Measurements from ENCODE around the gene PXDN. TPM values are rescaled to one million over a fixed set of nuclear protein-coding genes. Genes with fewer than 3 reads are reported as not detected.
"Not testable (repeated sequence)": the region's sequence is repeated elsewhere in the genome, so short reads cannot be mapped to it uniquely, and the experiment has no call there.

PXDN gene
- total RNA-seq, 1 experiment from 2014 or later, result 102 TPM

DNA sequence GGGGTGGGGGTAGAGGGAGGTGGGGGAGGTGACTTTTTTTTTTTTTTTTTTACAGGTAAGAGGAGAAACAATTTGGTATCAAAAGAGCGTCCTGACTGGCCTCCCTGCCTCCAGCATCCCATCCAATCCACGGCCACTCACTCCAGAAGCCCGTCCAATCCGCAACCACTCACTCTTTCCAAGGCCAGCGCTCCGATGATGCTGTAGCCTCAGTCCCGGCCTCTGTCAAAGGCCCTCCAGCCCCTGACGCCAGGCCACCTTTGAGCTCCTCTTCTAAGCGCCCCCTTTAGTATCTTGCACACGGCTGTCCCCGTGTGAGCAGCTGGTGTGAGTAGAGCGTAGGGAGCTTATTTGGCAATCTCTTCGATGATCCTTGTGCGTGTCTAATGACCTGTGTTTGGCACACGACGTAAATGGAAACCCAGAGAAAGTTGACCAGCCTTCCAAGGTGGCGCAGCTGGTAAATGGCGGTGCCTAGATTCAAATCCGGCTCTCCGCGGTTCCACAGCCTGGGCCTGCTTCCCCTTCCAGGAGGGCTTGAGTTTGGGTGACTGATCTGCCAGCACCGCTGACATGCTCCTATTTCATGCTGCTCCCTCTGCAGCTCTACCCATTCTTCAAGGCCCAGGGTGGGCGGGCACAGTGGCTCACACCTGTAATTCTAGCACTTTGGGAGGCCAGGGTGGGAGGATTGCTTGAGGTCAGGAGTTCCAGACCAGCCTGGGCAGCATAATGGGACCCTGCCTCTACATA is 23.8 kb upstream of the PXDN start:
- Histone ChIP-seq H3K4me3 (ENCODE audit: insufficient read depth, low read depth, low read length) (no peak overlapping the region), H3K27me3 (ENCODE audit: control insufficient read depth, insufficient read depth, low read length) (no peaks in the 10 kb centered on the region), H3K36me3 (replicated peaks; ENCODE audit: control insufficient read depth, insufficient read depth, low read length) (no peaks in the 10 kb centered on the region)
- peak; percentile 45 for DNase-seq

DNA sequence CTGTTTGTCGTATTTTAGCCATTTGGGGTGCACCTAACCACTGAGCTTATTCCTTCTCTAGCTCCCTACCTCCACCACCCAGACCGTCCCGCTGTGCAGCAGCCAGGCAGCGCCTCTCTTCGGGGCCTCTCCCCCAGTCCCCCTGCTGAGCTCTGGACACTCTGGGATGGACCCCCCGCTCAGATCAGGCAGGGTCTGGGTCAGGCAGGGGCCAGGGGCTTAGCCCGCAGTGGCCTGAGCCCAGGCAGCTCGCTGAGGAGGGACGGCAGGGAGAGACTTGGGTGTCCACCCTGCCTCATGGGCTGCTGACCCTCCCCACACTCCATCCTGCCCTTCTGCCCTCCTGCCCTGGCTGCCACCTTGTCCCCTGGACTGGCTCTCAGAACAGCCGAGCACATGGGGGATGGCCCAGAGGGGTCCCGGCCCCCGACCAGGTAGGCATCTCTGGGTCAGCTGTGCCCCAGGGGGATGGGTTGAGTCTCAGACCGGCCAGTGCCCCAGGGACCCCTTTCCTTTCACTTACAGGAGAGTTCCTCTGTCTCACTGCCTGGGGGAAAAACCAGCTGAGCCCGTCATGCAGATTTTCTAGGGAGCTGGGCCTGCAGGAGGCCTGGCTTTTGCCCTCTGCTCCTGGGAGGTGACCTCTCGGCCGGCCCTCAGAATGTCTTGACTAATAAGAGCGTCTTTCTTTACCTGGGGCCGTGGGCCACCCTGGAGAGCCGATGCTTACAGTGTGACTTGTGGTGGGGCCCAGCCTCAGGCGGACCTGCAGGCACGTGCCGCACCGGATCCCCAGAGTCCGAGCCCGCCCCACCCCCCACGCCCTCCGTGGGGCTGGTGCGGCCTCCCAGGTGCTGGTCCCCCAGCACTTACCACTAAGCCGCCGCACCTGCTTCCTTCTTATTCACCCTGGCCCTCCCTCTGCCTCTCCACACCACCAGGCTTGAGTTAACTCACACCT is 22.8 kb upstream of the PXDN start:
- peak; percentile 76 for DNase-seq
- Histone ChIP-seq H3K36me3 (replicated peaks; ENCODE audit: control insufficient read depth, insufficient read depth, low read length) (no peaks in the 10 kb centered on the region), H3K27me3 (ENCODE audit: control insufficient read depth, insufficient read depth, low read length) (no peaks in the 10 kb centered on the region), H3K4me3 (ENCODE audit: insufficient read depth, low read depth, low read length) (no peak overlapping the region)

- no peaks in the 10 kb centered on the region for H3K27me3 ChIP-seq (ENCODE audit: control insufficient read depth, insufficient read depth, low read length)
- H3K4me3 ChIP-seq (ENCODE audit: insufficient read depth, low read depth, low read length), result no peak overlapping the region
- DNase-seq, result peak; percentile 78
- H3K36me3 ChIP-seq (replicated peaks; ENCODE audit: control insufficient read depth, insufficient read depth, low read length), result no peaks in the 10 kb centered on the region
Measured at GRCh38 chr2:1766425-1766824, 22.1 kb upstream of the PXDN start.

DNA sequence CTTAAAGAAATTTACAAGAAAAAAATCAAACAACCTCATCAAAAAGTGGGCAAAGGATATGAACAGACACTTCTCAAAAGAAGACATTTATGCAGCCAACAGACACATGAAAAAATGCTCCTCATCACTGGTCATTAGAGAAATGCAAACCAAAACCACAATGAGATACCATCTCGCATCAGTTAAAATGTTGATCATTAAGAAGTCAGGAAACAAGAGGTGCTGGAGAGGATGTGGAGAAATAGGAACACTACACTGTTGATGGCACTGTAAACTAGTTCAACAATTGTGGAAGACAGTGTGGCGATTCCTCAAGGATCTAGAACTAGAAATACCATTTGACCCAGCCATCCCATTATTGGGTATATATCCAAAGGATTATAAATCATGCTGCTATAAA is 20.9 kb upstream of the PXDN start:
- not testable (repeated sequence) for H3K27me3 ChIP-seq (ENCODE audit: control insufficient read depth, insufficient read depth, low read length); H3K4me3 ChIP-seq (ENCODE audit: insufficient read depth, low read depth, low read length)

GRCh38 chr2:1759611-1759930 is 15.3 kb upstream of the PXDN start:
- Histone ChIP-seq H3K36me3 (replicated peaks; ENCODE audit: control insufficient read depth, insufficient read depth, low read length) (no peaks in the 10 kb centered on the region), H3K27me3 (ENCODE audit: control insufficient read depth, insufficient read depth, low read length) (no peaks in the 10 kb centered on the region), H3K4me3 (ENCODE audit: insufficient read depth, low read depth, low read length) (no peak overlapping the region)
- DNase-seq, result peak; percentile 15

More for the DNA sequence above, 20.9 kb upstream of the PXDN start:
- H3K36me3 ChIP-seq (replicated peaks; ENCODE audit: control insufficient read depth, insufficient read depth, low read length); DNase-seq: not testable (repeated sequence)

- peak; percentile 25 for DNase-seq
- no peaks in the 10 kb centered on the region for H3K36me3 ChIP-seq (replicated peaks; ENCODE audit: control insufficient read depth, insufficient read depth, low read length)
- no peaks in the 10 kb centered on the region for H3K27me3 ChIP-seq (ENCODE audit: control insufficient read depth, insufficient read depth, low read length)
- no peak overlapping the region for H3K4me3 ChIP-seq (ENCODE audit: insufficient read depth, low read depth, low read length)
Measured at GRCh38 chr2:1758774-1759610, 14.7 kb upstream of the PXDN start.

DNA sequence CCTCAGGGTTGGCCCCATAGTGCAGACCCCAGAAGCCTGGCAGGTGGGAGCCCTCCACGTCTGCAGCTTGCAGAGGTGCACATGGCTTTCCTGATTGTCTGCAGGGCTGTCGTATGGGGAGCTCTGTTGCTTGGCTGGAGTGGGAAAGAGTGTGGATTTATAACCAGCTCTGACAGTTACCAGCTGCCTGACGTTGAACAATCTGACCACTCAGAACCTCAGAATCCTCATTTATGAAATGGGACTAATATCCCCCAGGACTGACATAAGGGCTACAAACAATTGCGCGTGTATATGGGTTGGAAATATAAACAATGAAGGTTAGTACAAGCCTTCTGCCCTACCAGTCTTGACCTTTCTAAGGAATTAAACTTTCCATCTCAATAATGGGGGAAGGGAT is 13.9 kb upstream of the PXDN start:
- H3K27me3 ChIP-seq (ENCODE audit: control insufficient read depth, insufficient read depth, low read length), result no peaks in the 10 kb centered on the region

GRCh38 chr2:1757567-1757966 is 13.3 kb upstream of the PXDN start:
- DNase-seq, result peak; percentile 22
- H3K27me3 ChIP-seq (ENCODE audit: control insufficient read depth, insufficient read depth, low read length), result no peaks in the 10 kb centered on the region
- no peak overlapping the region for H3K4me3 ChIP-seq (ENCODE audit: insufficient read depth, low read depth, low read length)
- no peaks in the 10 kb centered on the region for H3K36me3 ChIP-seq (replicated peaks; ENCODE audit: control insufficient read depth, insufficient read depth, low read length)

More for the DNA sequence above, 13.9 kb upstream of the PXDN start:
- Histone ChIP-seq H3K4me3 (ENCODE audit: insufficient read depth, low read depth, low read length) (no peak overlapping the region), H3K36me3 (replicated peaks; ENCODE audit: control insufficient read depth, insufficient read depth, low read length) (no peaks in the 10 kb centered on the region)
- peak; percentile 15 for DNase-seq

- H3K27me3 ChIP-seq (ENCODE audit: control insufficient read depth, insufficient read depth, low read length); DNase-seq; H3K4me3 ChIP-seq (ENCODE audit: insufficient read depth, low read depth, low read length); H3K36me3 ChIP-seq (replicated peaks; ENCODE audit: control insufficient read depth, insufficient read depth, low read length): not testable (repeated sequence)
Measured at GRCh38 chr2:1757146-1757545, 12.8 kb upstream of the PXDN start.

- DNase-seq, result no peak
- H3K27me3 ChIP-seq (ENCODE audit: control insufficient read depth, insufficient read depth, low read length), result no peaks in the 10 kb centered on the region
- H3K4me3 ChIP-seq (ENCODE audit: insufficient read depth, low read depth, low read length), result no peak overlapping the region
- H3K36me3 ChIP-seq (replicated peaks; ENCODE audit: control insufficient read depth, insufficient read depth, low read length), result no peaks in the 10 kb centered on the region
Measured at GRCh38 chr2:1756456-1756855, 12.1 kb upstream of the PXDN start.

DNA sequence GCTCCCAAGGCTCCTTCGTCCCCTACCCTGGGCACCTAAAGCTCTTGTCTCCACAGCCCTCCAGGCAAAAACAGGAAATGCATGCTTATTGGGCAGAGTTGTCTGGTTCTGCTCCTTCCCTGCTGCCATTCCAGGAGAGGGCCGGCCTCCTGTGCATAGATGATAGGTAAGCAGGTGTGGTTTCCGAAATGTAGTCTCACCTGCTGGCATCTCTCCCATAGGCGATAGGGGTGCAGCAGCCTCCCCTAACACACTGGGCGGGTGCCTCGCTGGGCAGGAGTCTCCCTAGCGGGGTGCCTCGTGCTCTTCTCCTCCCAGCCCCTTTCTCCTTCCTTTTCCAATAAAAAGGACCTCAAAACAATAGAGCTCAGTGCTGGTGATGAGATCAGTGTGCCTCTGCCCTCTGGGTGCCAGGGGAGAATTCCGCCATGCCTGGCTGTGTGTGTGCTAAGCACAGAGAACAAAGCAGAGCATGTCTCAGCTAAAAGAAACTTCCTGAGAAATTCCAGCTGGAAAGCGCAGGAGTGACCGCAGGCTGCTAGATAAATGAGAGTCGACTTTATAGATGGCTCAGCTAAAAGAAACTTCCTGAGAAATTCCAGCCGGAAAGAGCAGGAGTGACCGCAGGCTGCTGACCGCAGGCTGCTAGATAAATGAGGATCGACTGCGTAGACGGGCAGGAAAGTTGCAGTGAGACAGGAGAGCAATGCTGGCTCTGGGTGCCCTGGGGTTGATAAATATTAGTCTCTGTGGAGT is 11.3 kb upstream of the PXDN start:
- DNase-seq, result peak; percentile 9
- Histone ChIP-seq H3K36me3 (replicated peaks; ENCODE audit: control insufficient read depth, insufficient read depth, low read length) (no peaks in the 10 kb centered on the region), H3K27me3 (ENCODE audit: control insufficient read depth, insufficient read depth, low read length) (no peaks in the 10 kb centered on the region), H3K4me3 (ENCODE audit: insufficient read depth, low read depth, low read length) (no peak overlapping the region)

DNA sequence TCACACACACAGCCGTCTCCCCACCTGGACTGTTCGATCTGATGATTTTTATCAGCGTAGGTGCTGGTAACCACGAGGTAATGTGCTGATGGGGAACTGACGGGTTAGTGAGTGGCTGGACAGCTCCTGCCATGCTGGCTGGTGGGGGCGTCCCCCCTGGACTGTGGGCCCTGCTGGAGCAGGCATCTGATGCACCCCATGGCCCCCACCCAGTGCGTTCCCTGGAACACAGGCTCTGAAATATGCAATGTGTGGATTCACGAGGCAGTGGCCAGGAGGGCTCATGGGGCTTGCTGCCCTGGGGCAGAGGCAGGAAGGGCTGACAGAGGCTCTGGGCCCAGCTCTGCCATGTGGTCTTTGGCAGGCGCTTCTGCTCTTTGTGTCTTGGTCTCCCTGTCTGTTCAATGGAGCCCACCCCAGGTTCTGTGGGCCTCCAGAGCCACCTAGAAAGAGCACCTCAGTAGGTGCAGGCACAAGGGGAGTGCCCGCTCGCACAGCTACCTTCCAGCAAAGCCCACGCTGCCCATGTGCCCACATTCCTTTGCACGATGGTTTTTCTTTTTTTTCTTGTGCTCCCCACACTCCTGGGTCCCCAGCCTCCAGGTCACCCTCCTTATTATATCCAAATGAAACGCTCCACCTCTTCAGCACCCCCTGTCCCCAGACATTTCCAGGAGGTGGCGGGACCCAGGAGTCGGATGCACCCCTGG is 10.3 kb upstream of the PXDN start:
- no peaks in the 10 kb centered on the region for H3K36me3 ChIP-seq (replicated peaks; ENCODE audit: control insufficient read depth, insufficient read depth, low read length)
- H3K27me3 ChIP-seq (ENCODE audit: control insufficient read depth, insufficient read depth, low read length), result no peaks in the 10 kb centered on the region
- DNase-seq, result no peak

DNA sequence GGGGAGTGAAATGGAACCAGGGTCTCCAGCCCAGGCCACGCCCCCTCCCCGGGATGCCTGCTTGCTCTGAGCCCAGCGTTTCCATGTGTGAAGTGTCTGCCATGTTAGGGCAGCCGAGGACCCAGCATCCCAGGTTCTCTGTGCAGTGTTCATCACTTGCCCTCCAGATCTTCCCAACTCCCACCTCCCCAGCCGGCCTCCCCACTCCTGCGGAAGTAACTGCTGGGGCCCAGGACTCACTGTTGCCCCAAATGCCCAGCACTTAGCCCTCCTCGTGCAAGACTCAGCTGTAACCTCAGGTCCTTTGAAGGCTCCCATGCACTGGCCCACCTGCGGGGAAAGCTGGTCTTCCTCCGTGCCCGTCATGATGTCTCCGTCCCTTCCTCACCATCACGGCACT is 9.7 kb upstream of the PXDN start:
- no peaks in the 10 kb centered on the region for H3K36me3 ChIP-seq (replicated peaks; ENCODE audit: control insufficient read depth, insufficient read depth, low read length)
- H3K27me3 ChIP-seq (ENCODE audit: control insufficient read depth, insufficient read depth, low read length), result no peaks in the 10 kb centered on the region
- H3K4me3 ChIP-seq (ENCODE audit: insufficient read depth, low read depth, low read length), result no peak overlapping the region
- DNase-seq, result no peak

More for the DNA sequence above, 10.3 kb upstream of the PXDN start:
- H3K4me3 ChIP-seq (ENCODE audit: insufficient read depth, low read depth, low read length), result no peak overlapping the region
